Peyer's patch (tissue), 4 donors: ENCODE results near the gene BLVRB.

Experiments
- POLR2A ChIP-seq, 2 donors: fragments of 450-650 bp; IDR thresholded peaks; one replicate each; pipeline ENCODE4 v1.5.1; 2017; ENCODE audit warnings: antibody characterized with exemption in 2 of 2, mild to moderate bottlenecking in 2 of 2, moderate library complexity in 2 of 2
- TF ChIP-seq, protein P1 (sequence below), 6 experiments: fragments of 450-650 bp in 4 of 6; fragments of 200-600 bp in 2 of 6; sonication (generic) in 1 of 6; IDR thresholded peaks; one replicate each; pipeline ENCODE4 v1.5.1; 2017 to 2019; ENCODE audit warnings: antibody characterized with exemption in 6 of 6, mild to moderate bottlenecking in 3 of 6, moderate library complexity in 1 of 6

DNA sequence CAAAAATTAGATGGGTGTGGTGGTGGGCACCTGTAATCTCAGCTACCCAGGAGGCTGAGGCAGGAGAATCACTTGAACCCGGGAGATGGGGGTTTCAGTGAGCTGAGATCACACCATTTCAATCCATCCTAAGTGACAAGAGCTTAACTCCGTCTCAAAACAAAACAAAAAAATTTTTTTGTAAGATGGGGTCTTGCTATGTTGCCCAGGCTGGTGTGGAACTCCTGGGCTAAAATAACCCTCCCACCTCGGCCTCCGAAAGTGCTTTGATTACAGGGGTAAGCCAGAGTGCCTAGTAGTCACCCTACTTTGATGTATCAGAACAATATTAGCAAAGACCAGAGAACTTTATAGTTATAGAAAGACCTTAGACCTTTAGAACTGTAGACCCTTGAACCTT lies 9.2 kb upstream of the BLVRB start:
- TF ChIP-seq, protein P1, sequence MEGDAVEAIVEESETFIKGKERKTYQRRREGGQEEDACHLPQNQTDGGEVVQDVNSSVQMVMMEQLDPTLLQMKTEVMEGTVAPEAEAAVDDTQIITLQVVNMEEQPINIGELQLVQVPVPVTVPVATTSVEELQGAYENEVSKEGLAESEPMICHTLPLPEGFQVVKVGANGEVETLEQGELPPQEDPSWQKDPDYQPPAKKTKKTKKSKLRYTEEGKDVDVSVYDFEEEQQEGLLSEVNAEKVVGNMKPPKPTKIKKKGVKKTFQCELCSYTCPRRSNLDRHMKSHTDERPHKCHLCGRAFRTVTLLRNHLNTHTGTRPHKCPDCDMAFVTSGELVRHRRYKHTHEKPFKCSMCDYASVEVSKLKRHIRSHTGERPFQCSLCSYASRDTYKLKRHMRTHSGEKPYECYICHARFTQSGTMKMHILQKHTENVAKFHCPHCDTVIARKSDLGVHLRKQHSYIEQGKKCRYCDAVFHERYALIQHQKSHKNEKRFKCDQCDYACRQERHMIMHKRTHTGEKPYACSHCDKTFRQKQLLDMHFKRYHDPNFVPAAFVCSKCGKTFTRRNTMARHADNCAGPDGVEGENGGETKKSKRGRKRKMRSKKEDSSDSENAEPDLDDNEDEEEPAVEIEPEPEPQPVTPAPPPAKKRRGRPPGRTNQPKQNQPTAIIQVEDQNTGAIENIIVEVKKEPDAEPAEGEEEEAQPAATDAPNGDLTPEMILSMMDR (IDR thresholded peaks at IDR 0.05): no peak
- no peak for TF ChIP-seq POLR2A (IDR thresholded peaks at IDR 0.05)
